ENCODE measurements around the gene NCOA3. TPM values are rescaled to one million over a fixed set of nuclear protein-coding genes. Genes with fewer than 3 reads are reported as not detected.
A peak's percentile ranks its signal among the peaks of the same experiment; 100 is the strongest.

NCOA3 gene
- total RNA-seq, 6 donors from 2014 or later = 27.9 to 54.7 (median 38.9) TPM

DNA sequence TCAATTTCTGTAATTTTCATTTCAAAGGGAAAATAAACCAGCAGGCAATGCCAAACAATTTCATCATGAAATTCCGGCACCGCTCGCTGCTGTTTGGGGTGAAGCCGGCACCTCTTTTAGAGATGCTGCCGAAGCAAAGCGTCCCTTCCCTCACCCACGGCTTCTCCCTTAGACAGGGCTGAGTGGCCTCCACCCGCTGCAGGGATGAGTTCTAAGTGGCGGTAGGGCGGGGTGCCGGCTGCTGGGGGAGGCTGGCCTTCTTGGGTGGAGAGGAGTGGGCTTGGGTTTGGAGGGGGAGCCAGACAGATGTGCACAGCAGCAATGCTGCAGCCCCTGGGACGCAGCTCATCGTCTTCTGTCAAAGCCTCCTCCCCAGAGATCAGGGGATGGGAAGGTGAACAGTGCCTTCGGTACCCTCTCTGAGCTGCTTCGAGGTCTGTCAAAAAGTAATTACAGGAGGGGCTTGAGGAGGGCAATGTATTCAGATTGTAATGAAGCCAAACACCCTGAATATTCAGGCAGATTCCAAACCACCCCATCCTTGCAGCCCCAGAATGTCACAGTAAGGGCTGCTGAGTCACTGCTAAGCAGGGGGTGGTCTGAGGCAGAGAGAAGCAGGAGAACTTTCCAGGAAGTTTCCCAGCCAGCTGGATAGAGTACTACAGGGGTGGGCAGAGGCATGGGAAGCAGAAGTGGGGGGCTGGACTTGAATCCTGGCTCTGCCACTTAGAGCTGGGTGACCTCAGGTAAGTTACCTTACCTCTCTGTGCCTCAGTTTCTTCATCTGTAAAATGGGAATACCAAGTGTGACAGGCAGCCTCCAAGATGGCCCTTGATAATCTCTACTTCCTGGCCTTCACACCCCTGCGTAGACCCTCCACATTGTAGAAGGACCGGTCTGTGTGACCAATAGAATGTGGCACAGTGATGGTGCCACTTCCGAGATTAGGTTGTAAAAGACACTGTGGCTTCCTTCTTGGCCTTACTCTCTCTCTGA, 187.0 kb downstream of the NCOA3 start:
- WGBS, 2 donors = 83 to 84% methylated on average over 18 of the region's 18 CpGs

DNA sequence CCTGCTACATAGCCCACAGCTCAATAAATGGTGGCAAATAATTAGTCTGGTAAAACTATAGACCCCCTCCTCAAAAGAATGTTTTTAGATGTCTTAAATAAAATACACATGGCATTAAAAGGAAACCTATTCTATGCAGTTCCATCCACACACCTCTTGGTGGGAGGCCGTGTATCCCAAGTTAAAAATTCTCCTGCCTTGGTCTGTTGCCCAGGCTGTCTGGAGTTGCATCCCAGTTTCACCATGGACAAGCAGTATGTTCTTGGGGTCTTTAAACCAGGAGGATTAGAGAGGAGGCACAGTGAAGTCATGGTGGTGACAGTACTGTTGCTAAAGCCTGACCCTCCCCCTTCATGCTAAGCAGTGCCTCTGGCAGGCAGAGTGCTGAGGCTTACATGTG, 188.0 kb downstream of the NCOA3 start:
- no peaks in the 10 kb centered on the region for H3K4me1 ChIP-seq
- peaks cover 0 to 23% (median 7%) of the 10 kb centered on the region in 4 donors for H3K9me3 ChIP-seq
- H3K27ac ChIP-seq = no peak overlapping the region
- no peak for ATAC-seq (ENCODE audit: low FRiP score in 2 of 2)
- WGBS, 2 donors = 92 to 100% methylated on average over 1 of the region's 1 CpG
- DNase-seq = no peak
- H3K36me3 ChIP-seq = no peaks in the 10 kb centered on the region
- no peak overlapping the region for H3K4me3 ChIP-seq
- TF ChIP-seq POLR2A (IDR thresholded peaks at IDR 0.05) (no peak), POLR2AphosphoS5 (IDR thresholded peaks at IDR 0.05) (no peak), EP300 (IDR thresholded peaks at IDR 0.05) (no peak)
- TF ChIP-seq, protein P1, sequence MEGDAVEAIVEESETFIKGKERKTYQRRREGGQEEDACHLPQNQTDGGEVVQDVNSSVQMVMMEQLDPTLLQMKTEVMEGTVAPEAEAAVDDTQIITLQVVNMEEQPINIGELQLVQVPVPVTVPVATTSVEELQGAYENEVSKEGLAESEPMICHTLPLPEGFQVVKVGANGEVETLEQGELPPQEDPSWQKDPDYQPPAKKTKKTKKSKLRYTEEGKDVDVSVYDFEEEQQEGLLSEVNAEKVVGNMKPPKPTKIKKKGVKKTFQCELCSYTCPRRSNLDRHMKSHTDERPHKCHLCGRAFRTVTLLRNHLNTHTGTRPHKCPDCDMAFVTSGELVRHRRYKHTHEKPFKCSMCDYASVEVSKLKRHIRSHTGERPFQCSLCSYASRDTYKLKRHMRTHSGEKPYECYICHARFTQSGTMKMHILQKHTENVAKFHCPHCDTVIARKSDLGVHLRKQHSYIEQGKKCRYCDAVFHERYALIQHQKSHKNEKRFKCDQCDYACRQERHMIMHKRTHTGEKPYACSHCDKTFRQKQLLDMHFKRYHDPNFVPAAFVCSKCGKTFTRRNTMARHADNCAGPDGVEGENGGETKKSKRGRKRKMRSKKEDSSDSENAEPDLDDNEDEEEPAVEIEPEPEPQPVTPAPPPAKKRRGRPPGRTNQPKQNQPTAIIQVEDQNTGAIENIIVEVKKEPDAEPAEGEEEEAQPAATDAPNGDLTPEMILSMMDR (IDR thresholded peaks at IDR 0.05) = no peak
- H3K27me3 ChIP-seq = no peaks in the 10 kb centered on the region

More for the DNA sequence above, 187.0 kb downstream of the NCOA3 start:
- Histone ChIP-seq H3K4me3 (no peak overlapping the region), H3K9me3 (peaks cover 0 to 23% (median 7%) of the 10 kb centered on the region in 4 donors), H3K4me1 (no peaks in the 10 kb centered on the region), H3K27me3 (no peaks in the 10 kb centered on the region), H3K27ac (no peak overlapping the region), H3K36me3 (no peaks in the 10 kb centered on the region)
- DNase-seq (peak in 1 of 2 donors; percentile 41), ATAC-seq (ENCODE audit: low FRiP score in 2 of 2) (no peak)
- TF ChIP-seq POLR2AphosphoS5 (IDR thresholded peaks at IDR 0.05) (no peak), EP300 (IDR thresholded peaks at IDR 0.05) (no peak), POLR2A (IDR thresholded peaks at IDR 0.05) (no peak)
- TF ChIP-seq, protein P1 (IDR thresholded peaks at IDR 0.05) = no peak

DNA sequence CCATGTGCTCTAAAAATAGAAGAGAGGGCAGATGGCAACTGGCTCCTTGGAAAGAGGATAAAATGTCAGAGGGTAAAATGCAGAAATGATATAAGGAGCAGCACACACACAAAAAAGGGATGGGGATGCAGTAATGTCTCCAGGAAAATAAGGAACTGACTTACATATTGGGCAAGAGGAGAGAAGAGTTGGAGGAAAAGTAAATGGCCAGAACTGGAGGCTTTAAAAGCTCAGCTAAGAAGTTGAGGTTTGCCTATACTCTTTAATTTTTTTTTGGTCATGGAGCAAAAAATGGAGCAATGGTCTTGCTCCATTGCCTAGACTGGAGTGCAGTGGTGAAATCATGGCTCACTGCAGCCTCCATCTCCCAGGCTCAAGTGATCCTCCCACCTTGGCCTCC, 189.9 kb downstream of the NCOA3 start:
- DNase-seq = no peak
- ATAC-seq (ENCODE audit: low FRiP score in 2 of 2) = no peak
- Histone ChIP-seq H3K27ac (no peak overlapping the region), H3K9me3 (peaks cover 0 to 23% (median 7%) of the 10 kb centered on the region in 4 donors), H3K4me1 (no peaks in the 10 kb centered on the region), H3K36me3 (no peaks in the 10 kb centered on the region), H3K27me3 (no peaks in the 10 kb centered on the region), H3K4me3 (no peak overlapping the region)
- no peak for TF ChIP-seq EP300 (IDR thresholded peaks at IDR 0.05)
- TF ChIP-seq POLR2A (IDR thresholded peaks at IDR 0.05) = no peak
- TF ChIP-seq, protein P1 (IDR thresholded peaks at IDR 0.05) = no peak
- no peak for TF ChIP-seq POLR2AphosphoS5 (IDR thresholded peaks at IDR 0.05)

DNA sequence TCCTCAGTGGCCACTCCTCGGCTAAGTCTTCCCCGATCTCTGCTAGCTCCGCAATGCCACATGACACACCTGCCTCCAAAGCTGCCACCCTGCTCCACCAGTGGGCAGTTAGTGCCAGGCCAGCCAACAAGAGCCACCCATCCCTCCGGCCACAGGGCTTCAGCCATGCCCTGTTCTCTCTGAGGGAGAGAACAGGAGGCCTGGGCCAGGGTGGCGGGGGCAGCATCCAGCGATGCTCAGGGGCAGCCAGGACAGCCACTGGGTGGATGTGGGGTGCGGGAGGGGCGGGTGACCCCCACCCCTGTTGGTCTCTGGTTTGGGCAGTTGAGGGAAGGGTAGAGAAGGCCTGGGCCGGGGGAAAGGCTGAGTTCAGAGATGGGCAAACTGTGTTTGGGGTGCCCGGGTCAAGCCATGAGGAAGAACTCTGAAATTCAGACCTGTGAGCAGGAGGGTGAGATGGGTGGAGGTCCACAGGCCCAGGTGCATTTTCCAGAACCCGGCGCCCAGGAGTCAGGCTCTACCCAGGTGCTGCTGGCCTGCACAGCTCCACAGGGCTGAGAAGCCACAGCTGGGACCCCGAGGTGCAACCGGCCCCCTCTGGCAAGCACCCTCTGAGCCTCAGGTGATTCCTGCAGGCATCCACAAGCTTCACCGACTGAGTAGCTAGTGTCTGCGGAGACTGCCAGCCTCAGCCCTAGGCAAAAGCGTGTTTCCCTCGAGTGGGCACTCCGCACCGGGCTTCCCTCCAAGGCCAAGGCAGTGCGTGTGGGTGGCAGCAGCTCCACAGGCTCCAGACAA, 192.5 kb downstream of the NCOA3 start:
- TF ChIP-seq, protein P1 (IDR thresholded peaks at IDR 0.05) = no peak
- TF ChIP-seq POLR2AphosphoS5 (IDR thresholded peaks at IDR 0.05) = no peak
- TF ChIP-seq EP300 (IDR thresholded peaks at IDR 0.05) = no peak
- no peak for TF ChIP-seq POLR2A (IDR thresholded peaks at IDR 0.05)
- no peaks in the 10 kb centered on the region for H3K27me3 ChIP-seq
- H3K4me3 ChIP-seq = no peak overlapping the region
- 94% methylated on average over 12 to 21 of the region's 21 CpGs for WGBS, 2 donors
- H3K36me3 ChIP-seq = no peaks in the 10 kb centered on the region
- no peak for ATAC-seq (ENCODE audit: low FRiP score in 2 of 2)
- H3K9me3 ChIP-seq = peaks cover 0 to 23% (median 7%) of the 10 kb centered on the region in 4 donors
- H3K27ac ChIP-seq = no peak overlapping the region
- H3K4me1 ChIP-seq = no peaks in the 10 kb centered on the region
- DNase-seq = peak in 1 of 2 donors; percentile 58
